Mesendoderm (in vitro differentiated cells): ENCODE data around the gene USP17L18. TPM values are rescaled to one million over a fixed set of nuclear protein-coding genes. Genes with fewer than 3 reads are reported as not detected.
"Not testable (repeated sequence)": the region's sequence is repeated elsewhere in the genome, so short reads cannot be mapped to it uniquely, and the experiment has no call there.

Experiments used
- DNase-seq: peaks from one replicate; pipeline ENCODE4 v3.0.0; 2013
- H2AK5ac ChIP-seq: 2 replicates; pipeline ENCODE4 v1.6.1; 2013; ENCODE audit warnings: low read length, inconsistent platforms
- H2BK120ac ChIP-seq: 2 replicates; pipeline ENCODE4 v1.6.1; 2013; ENCODE audit warnings: low read depth, mild to moderate bottlenecking, low read length, moderate library complexity, mixed read lengths
- H2BK15ac ChIP-seq: replicated peaks from 2 replicates; pipeline ENCODE4 v1.6.1; 2013; ENCODE audit warnings: low read depth, mild to moderate bottlenecking, moderate library complexity
- H2BK5ac ChIP-seq: 2 replicates; pipeline ENCODE4 v1.6.1; 2013; ENCODE audit warnings: low read length, inconsistent platforms
- H3K18ac ChIP-seq: 2 replicates; pipeline ENCODE4 v1.6.1; 2013; ENCODE audit warnings: mild to moderate bottlenecking, low read length, mixed read lengths
- H3K23ac ChIP-seq: one replicate; pipeline ENCODE4 v1.6.1; 2013; ENCODE audit warnings: low read length
- H3K27ac ChIP-seq: 2 replicates; pipeline ENCODE4 v1.5.1; 2013; ENCODE audit warnings: low read depth, mild to moderate bottlenecking, inconsistent platforms, low read length, moderate library complexity
- H3K27me3 ChIP-seq: 2 replicates; pipeline ENCODE4 v1.6.1; 2013; ENCODE audit warnings: low read length, control low read depth, mild to moderate bottlenecking, inconsistent platforms; ENCODE audit not compliant: insufficient read depth, poor library complexity
- H3K36me3 ChIP-seq: 2 replicates; pipeline ENCODE4 v1.6.1; 2013; ENCODE audit warnings: low read length, inconsistent platforms; ENCODE audit not compliant: control insufficient read depth, insufficient read depth
- H3K4ac ChIP-seq: one replicate; pipeline ENCODE4 v1.6.1; 2013; ENCODE audit warnings: low read depth, mild to moderate bottlenecking, low read length, moderate library complexity
- H3K4me1 ChIP-seq: 2 replicates; pipeline ENCODE4 v1.6.1; 2013; ENCODE audit warnings: low read depth, low read length, inconsistent platforms; ENCODE audit not compliant: control insufficient read depth
- H3K4me2 ChIP-seq: 2 replicates; pipeline ENCODE4 v1.6.1; 2013; ENCODE audit warnings: low read length
- H3K4me3 ChIP-seq: 2 replicates; pipeline ENCODE4 v1.5.1; 2013; ENCODE audit warnings: mild to moderate bottlenecking, low read length
- H3K56ac ChIP-seq: one replicate; pipeline ENCODE4 v1.6.1; 2013; ENCODE audit warnings: low read length
- H3K79me1 ChIP-seq: 2 replicates; pipeline ENCODE4 v1.6.1; 2013; ENCODE audit warnings: low read length, inconsistent platforms
- H3K79me2 ChIP-seq: 2 replicates; pipeline ENCODE4 v1.6.1; 2013; ENCODE audit warnings: mild to moderate bottlenecking, low read length; ENCODE audit not compliant: control insufficient read depth, insufficient read depth
- H3K9ac ChIP-seq: 2 replicates; pipeline ENCODE4 v1.6.1; 2013; ENCODE audit warnings: low read length, inconsistent platforms
- H4K5ac ChIP-seq: one replicate; pipeline ENCODE4 v1.6.1; 2013; ENCODE audit warnings: low read length
- H4K8ac ChIP-seq: one replicate; pipeline ENCODE4 v1.6.1; 2013; ENCODE audit warnings: low read depth, mild to moderate bottlenecking, control low read depth, low read length, moderate library complexity
- WGBS: extraction: QIAGEN DNeasy Blood & Tissue Kit; methylation state at CpG from one replicate; pipeline ENCODE4 v1.1.7; 2013; ENCODE audit warnings: low lambda C conversion rate, missing lambda C conversion rate; ENCODE audit not compliant: insufficient coverage; ENCODE audit errors: extremely low coverage; 5-methylcytosine and 5-hydroxymethylcytosine counted together
- polyA plus RNA-seq, 2 experiments: library from polyadenylated mRNA; stranded (reverse); fragments of 200-250 nt; gene quantifications; one replicate each; pipeline ENCODE4 v1.2.3, GENCODE V29; 2013

The USP17L18 gene
- not detected for polyA plus RNA-seq (2013, experiment 1 of 2)
- polyA plus RNA-seq (2013, experiment 2 of 2), result not detected

DNA sequence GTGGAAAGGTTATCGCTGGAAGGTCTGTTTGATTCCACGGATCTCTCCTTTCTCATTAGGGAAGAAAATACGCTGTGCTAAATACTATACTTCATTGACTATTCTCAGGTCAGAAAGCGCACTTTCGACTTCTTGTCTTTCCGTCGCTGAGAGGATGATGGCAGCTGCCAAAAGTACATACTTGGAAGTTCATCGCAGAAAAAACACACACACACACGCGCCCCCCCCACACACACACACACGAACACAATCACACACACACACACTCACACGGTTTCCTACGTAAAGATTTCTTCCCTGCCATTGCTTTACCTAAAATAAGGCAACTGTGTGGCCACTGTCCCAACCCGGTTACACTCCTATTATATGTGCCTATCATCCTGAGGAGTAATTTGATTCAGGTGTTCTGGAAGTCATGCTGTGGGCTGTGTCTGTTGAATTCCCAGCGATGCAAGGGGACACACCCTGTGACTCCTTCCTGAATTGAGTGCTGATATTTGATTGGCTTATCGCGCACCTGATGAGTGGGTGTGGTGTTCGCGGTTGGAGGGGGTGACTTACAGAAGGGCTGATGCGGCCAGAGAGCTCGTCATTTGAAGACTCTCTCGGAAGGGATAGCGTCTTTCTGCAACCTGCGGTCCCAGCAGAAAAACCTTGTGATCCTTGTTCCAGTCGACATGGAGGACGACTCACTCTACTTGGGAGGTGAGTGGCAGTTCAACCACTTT, at the start of gene USP17L18:
Gene USP17L18, plus strand, starts transcription at position 678 of the 728 bp plus-strand sequence. Its CDS starts 0 bp downstream, at position 678.
- H3K23ac ChIP-seq, H3K56ac ChIP-seq, H4K8ac ChIP-seq, H2BK120ac ChIP-seq, H3K9ac ChIP-seq, H3K79me2 ChIP-seq, H2AK5ac ChIP-seq, H3K4me2 ChIP-seq, H3K36me3 ChIP-seq, H3K18ac ChIP-seq, H3K27me3 ChIP-seq, H3K79me1 ChIP-seq, H3K4me3 ChIP-seq, H3K4ac ChIP-seq, H3K4me1 ChIP-seq, H3K27ac ChIP-seq, H4K5ac ChIP-seq, H2BK15ac ChIP-seq, H2BK5ac ChIP-seq: not testable (repeated sequence)
- peak; percentile 0 for DNase-seq
- WGBS, result 100% methylated on average over 3 of the region's 26 CpGs

GRCh38 chr4:9210357-9210756, 38.1 kb upstream of the USP17L18 start, which contains the start of gene USP17L10:
Gene USP17L10, plus strand, starts transcription at chr4:9210657. Its CDS starts 0 bp downstream, at chr4:9210657.
- H3K27ac ChIP-seq, H3K56ac ChIP-seq, H3K9ac ChIP-seq, H3K27me3 ChIP-seq, H3K4me1 ChIP-seq, H3K4ac ChIP-seq, H3K36me3 ChIP-seq, H2AK5ac ChIP-seq, H2BK5ac ChIP-seq, H3K23ac ChIP-seq, H3K4me2 ChIP-seq, H4K8ac ChIP-seq, DNase-seq, H3K79me2 ChIP-seq, H2BK15ac ChIP-seq, H4K5ac ChIP-seq, H2BK120ac ChIP-seq, H3K79me1 ChIP-seq, H3K18ac ChIP-seq, H3K4me3 ChIP-seq: not testable (repeated sequence)
- no CpG with 5 or more reads among the region's 13 CpGs for WGBS

GRCh38 chr4:9214701-9215100, 33.7 kb upstream of the USP17L18 start:
- H3K36me3 ChIP-seq, H4K8ac ChIP-seq, H2AK5ac ChIP-seq, H3K27ac ChIP-seq, H3K9ac ChIP-seq, H2BK5ac ChIP-seq, H4K5ac ChIP-seq, DNase-seq, H3K27me3 ChIP-seq, H3K4ac ChIP-seq, H3K56ac ChIP-seq, H3K23ac ChIP-seq, H3K79me2 ChIP-seq, H3K4me2 ChIP-seq, H3K4me3 ChIP-seq, H3K4me1 ChIP-seq, H2BK120ac ChIP-seq, H3K18ac ChIP-seq, H2BK15ac ChIP-seq, H3K79me1 ChIP-seq: not testable (repeated sequence)
- WGBS, result no CpG with 5 or more reads among the region's 14 CpGs

DNA sequence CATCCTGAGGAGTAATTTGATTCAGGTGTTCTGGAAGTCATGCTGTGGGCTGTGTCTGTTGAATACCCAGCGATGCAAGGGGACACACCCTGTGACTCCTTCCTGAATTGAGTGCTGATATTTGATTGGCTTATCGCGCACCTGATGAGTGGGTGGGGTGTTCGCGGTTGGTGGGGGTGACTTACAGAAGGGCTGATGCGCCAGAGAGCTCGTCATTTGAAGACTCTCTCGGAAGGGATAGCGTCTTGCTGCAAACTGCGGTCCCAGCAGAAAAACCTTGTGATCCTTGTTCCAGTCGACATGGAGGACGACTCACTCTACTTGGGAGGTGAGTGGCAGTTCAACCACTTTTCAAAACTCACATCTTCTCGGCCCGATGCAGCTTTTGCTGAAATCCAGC, 33.3 kb upstream of the USP17L18 start, which contains the start of gene USP17L11:
Gene USP17L11, plus strand, starts transcription at position 301 of the 400 bp plus-strand sequence. Its CDS starts 0 bp downstream, at position 301.
- H2BK120ac ChIP-seq, H4K5ac ChIP-seq, H3K79me2 ChIP-seq, H4K8ac ChIP-seq, H3K56ac ChIP-seq, H3K18ac ChIP-seq, H3K79me1 ChIP-seq, H3K27ac ChIP-seq, H3K36me3 ChIP-seq, H2BK15ac ChIP-seq, H3K4me3 ChIP-seq, H3K4me2 ChIP-seq, H2BK5ac ChIP-seq, H2AK5ac ChIP-seq, H3K27me3 ChIP-seq, H3K9ac ChIP-seq, H3K4me1 ChIP-seq, H3K4ac ChIP-seq, DNase-seq, H3K23ac ChIP-seq: not testable (repeated sequence)
- WGBS, result no CpG with 5 or more reads among the region's 14 CpGs

DNA sequence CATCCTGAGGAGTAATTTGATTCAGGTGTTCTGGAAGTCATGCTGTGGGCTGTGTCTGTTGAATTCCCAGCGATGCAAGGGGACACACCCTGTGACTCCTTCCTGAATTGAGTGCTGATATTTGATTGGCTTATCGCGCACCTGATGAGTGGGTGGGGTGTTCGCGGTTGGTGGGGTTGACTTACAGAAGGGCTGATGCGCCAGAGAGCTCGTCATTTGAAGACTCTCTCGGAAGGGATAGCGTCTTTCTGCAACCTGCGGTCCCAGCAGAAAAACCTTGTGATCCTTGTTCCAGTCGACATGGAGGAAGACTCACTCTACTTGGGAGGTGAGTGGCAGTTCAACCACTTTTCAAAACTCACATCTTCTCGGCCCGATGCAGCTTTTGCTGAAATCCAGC, 28.6 kb upstream of the USP17L18 start, which contains the start of gene USP17L12:
Gene USP17L12, plus strand, starts transcription at position 301 of the 400 bp plus-strand sequence. Its CDS starts 0 bp downstream, at position 301.
- H2AK5ac ChIP-seq, H3K4me2 ChIP-seq, H3K4me1 ChIP-seq, H3K27ac ChIP-seq, H3K23ac ChIP-seq, H3K79me2 ChIP-seq, H4K5ac ChIP-seq, H3K36me3 ChIP-seq, H4K8ac ChIP-seq, H3K4me3 ChIP-seq, DNase-seq, H3K9ac ChIP-seq, H2BK5ac ChIP-seq, H2BK15ac ChIP-seq, H3K27me3 ChIP-seq, H2BK120ac ChIP-seq, H3K18ac ChIP-seq, H3K4ac ChIP-seq, H3K79me1 ChIP-seq, H3K56ac ChIP-seq: not testable (repeated sequence)
- WGBS, result no CpG with 5 or more reads among the region's 13 CpGs
